Erythroblast (primary cell): Measurements from ENCODE around the gene RPL41.

ENCODE experiments used
- GATA1 ChIP-seq: IDR thresholded peaks from 2 replicates; pipeline ENCODE4 v1.6.1; 2011; ENCODE audit warnings: low read depth, mild to moderate bottlenecking, control low read depth, low read length, moderate library complexity
- POLR2A ChIP-seq: IDR thresholded peaks from 2 replicates; pipeline ENCODE4 v1.6.1; 2011; ENCODE audit warnings: mild to moderate bottlenecking, low read length

GRCh38 chr12:56158029-56158925 is 41.8 kb downstream of the RPL41 start, which contains the start of gene MYL6:
- peak; percentile 98 for TF ChIP-seq POLR2A
- TF ChIP-seq GATA1, result no peak
